RWPE2 (cell line): ENCODE results near the gene NME7.

ENCODE experiments used
- ATAC-seq: fragments of 200-7000 bp; cut with Tn5 transposase; 3 replicates; pipeline ENCODE4 v1.9.1; 2021; ENCODE audit warnings: low read depth
- DNase-seq: peaks from one replicate; pipeline ENCODE4 v3.0.0-alpha.2; 2020; ENCODE audit warnings: low spot score
- H3K27ac ChIP-seq: fragments of 450-650 bp; 2 replicates; pipeline ENCODE4 v1.5.1; 2017; ENCODE audit warnings: mild to moderate bottlenecking; ENCODE audit not compliant: poor library complexity, severe bottlenecking
- H3K27me3 ChIP-seq: fragments of 250-450 bp; sonication (Bioruptor Pico); 2 replicates; pipeline ENCODE4 v1.5.1; 2021; ENCODE audit warnings: mild to moderate bottlenecking, moderate library complexity; ENCODE audit not compliant: insufficient read depth, poor library complexity, severe bottlenecking
- H3K36me3 ChIP-seq: fragments of 250-450 bp; sonication (Bioruptor Pico); 2 replicates; pipeline ENCODE4 v1.5.1; 2020; ENCODE audit warnings: low read depth, mild to moderate bottlenecking, moderate library complexity
- H3K4me1 ChIP-seq: fragments of 250-450 bp; sonication (Bioruptor Pico); 2 replicates; pipeline ENCODE4 v1.5.1; 2021; ENCODE audit warnings: mild to moderate bottlenecking, moderate library complexity; ENCODE audit not compliant: insufficient read depth, poor library complexity, severe bottlenecking
- H3K4me3 ChIP-seq: fragments of 250-450 bp; sonication (Bioruptor Pico); 2 replicates; pipeline ENCODE4 v1.5.1; 2021; ENCODE audit warnings: mild to moderate bottlenecking, moderate library complexity; ENCODE audit not compliant: severe bottlenecking
- H3K9me3 ChIP-seq: fragments of 250-450 bp; sonication (Bioruptor Pico); 2 replicates; pipeline ENCODE4 v1.5.1; 2021; ENCODE audit warnings: mild to moderate bottlenecking, moderate library complexity; ENCODE audit not compliant: severe bottlenecking
- CTCF ChIP-seq: fragments of 450-650 bp; IDR thresholded peaks from one replicate; pipeline ENCODE4 v1.5.1; 2017; ENCODE audit warnings: mild to moderate bottlenecking, moderate library complexity; ENCODE audit not compliant: poor library complexity, severe bottlenecking

The NME7 gene

GRCh38 chr1:169217636-169218035, 150.0 kb downstream of the NME7 start:
- TF ChIP-seq CTCF, result no peak

GRCh38 chr1:169214598-169214997, 153.0 kb downstream of the NME7 start:
- H3K27ac ChIP-seq, result no peak overlapping the region
- no peak for TF ChIP-seq CTCF

More at GRCh38 chr1:169217636-169218035, 150.0 kb downstream of the NME7 start:
- H3K9me3 ChIP-seq, result no peaks in the 10 kb centered on the region
- no peak overlapping the region for H3K27ac ChIP-seq
- ATAC-seq (no peak), DNase-seq (no peak)
- no peaks in the 10 kb centered on the region for H3K27me3 ChIP-seq
- H3K36me3 ChIP-seq, result no peaks in the 10 kb centered on the region
- no peaks in the 10 kb centered on the region for H3K4me1 ChIP-seq
- no peak overlapping the region for H3K4me3 ChIP-seq

GRCh38 chr1:169212088-169212487, 155.5 kb downstream of the NME7 start:
- TF ChIP-seq CTCF, result no peak
- Histone ChIP-seq H3K4me1 (no peaks in the 10 kb centered on the region), H3K27ac (no peak overlapping the region), H3K27me3 (no peaks in the 10 kb centered on the region), H3K36me3 (no peaks in the 10 kb centered on the region), H3K4me3 (no peak overlapping the region), H3K9me3 (no peaks in the 10 kb centered on the region)
- DNase-seq (no peak), ATAC-seq (no peak)

More at GRCh38 chr1:169214598-169214997, 153.0 kb downstream of the NME7 start:
- no peaks in the 10 kb centered on the region for H3K36me3 ChIP-seq
- ATAC-seq (no peak), DNase-seq (no peak)
- no peaks in the 10 kb centered on the region for H3K9me3 ChIP-seq
- H3K4me1 ChIP-seq, result no peaks in the 10 kb centered on the region
- H3K27me3 ChIP-seq, result no peaks in the 10 kb centered on the region
- H3K4me3 ChIP-seq, result no peak overlapping the region

- H3K4me1 ChIP-seq, result no peaks in the 10 kb centered on the region
- no peak for DNase-seq
- no peak for TF ChIP-seq CTCF
- no peak for ATAC-seq
- H3K36me3 ChIP-seq, result no peaks in the 10 kb centered on the region
- H3K4me3 ChIP-seq, result no peak overlapping the region
- no peaks in the 10 kb centered on the region for H3K9me3 ChIP-seq
- no peaks in the 10 kb centered on the region for H3K27me3 ChIP-seq
- H3K27ac ChIP-seq, result no peak overlapping the region
Observed at GRCh38 chr1:169207797-169208520, 159.6 kb downstream of the NME7 start.

GRCh38 chr1:169204157-169204556, 163.4 kb downstream of the NME7 start:
- no peak for DNase-seq
- no peak for TF ChIP-seq CTCF
- ATAC-seq, result no peak

More at GRCh38 chr1:169204157-169204556, 163.4 kb downstream of the NME7 start:
- H3K36me3 ChIP-seq, result no peaks in the 10 kb centered on the region
- no peaks in the 10 kb centered on the region for H3K4me1 ChIP-seq
- H3K27ac ChIP-seq, result no peak overlapping the region
- no peaks in the 10 kb centered on the region for H3K9me3 ChIP-seq
- no peak overlapping the region for H3K4me3 ChIP-seq
- no peaks in the 10 kb centered on the region for H3K27me3 ChIP-seq
